Left lung (tissue), 10 donors: ENCODE results near the gene MRPL39. TPM values are rescaled to one million over a fixed set of nuclear protein-coding genes. Genes with fewer than 3 reads are reported as not detected.

ENCODE experiments used
- ATAC-seq: fragments of 200-7000 bp; cut with Tn5 transposase; one replicate; pipeline ENCODE4 v1.9.1; 2020; ENCODE audit warnings: moderate library complexity
- DNase-seq, 4 donors: peaks; one replicate each; pipeline ENCODE4 v3.0.0-alpha.2; 2013 to 2020
- H3K27ac ChIP-seq, 2 donors: fragments of 200-600 bp; sonication (generic) in 1 of 2; one replicate each; pipeline versions ENCODE4 v1.5.0 to v1.8.0; 2020 to 2021
- H3K27me3 ChIP-seq, 2 donors: fragments of 200-600 bp; sonication (generic) in 1 of 2; one replicate each; pipeline versions ENCODE4 v1.5.0 to v1.8.0; 2020 to 2021
- H3K36me3 ChIP-seq, 2 donors: fragments of 200-600 bp; sonication (generic) in 1 of 2; one replicate each; pipeline versions ENCODE4 v1.5.0 to v1.8.0; 2020 to 2021
- H3K4me1 ChIP-seq, 2 donors: fragments of 200-600 bp; one replicate each; pipeline ENCODE4 v1.8.0; 2021
- H3K4me3 ChIP-seq, 2 donors: fragments of 200-600 bp; sonication (generic) in 1 of 2; one replicate each; pipeline versions ENCODE4 v1.5.0 to v1.8.0; 2020 to 2021; ENCODE audit warnings: mild to moderate bottlenecking in 1 of 2
- H3K9me3 ChIP-seq, 2 donors: fragments of 200-600 bp; sonication (generic) in 1 of 2; one replicate each; pipeline versions ENCODE4 v1.5.0 to v1.8.0; 2020 to 2021
- CTCF ChIP-seq, 2 donors: fragments of 200-600 bp; sonication (generic) in 1 of 2; IDR thresholded peaks; one replicate each; pipeline versions ENCODE4 v1.5.0 to v1.8.0; 2021; ENCODE audit warnings: antibody characterized with exemption in 2 of 2
- intact Hi-C, 2 donors: fragments of 100-400 bp; cut with DNase I; formaldehyde crosslinking; loops; one replicate each; pipeline versions ENCODE4 v1.11.2 to v1.14.2; 2022
- polyA plus RNA-seq, 6 donors: library from polyadenylated mRNA; unstranded; fragments of 120-200 nt; gene quantifications; one replicate each; pipeline ENCODE4 v1.2.1, GENCODE V29; 2013; ENCODE audit not compliant: insufficient read length in 6 of 6
- total RNA-seq, 2 donors: library from RNA; stranded (reverse); fragmentation: NEBNext Ultra II Directional; extraction: Animal tissue kit (Norgen Biotek cat#: 25700); gene quantifications; one replicate each; pipeline ENCODE4 v1.2.1, GENCODE V29; 2021
- donor health status: DM: no; HTN: yes; CAD: no.
- donor health status: DM: no; HTN: no; CAD: no.

The MRPL39 gene
- total and polyA plus RNA-seq, 8 donors, result 21.3 to 36.2 (median 33.1) TPM

- Histone ChIP-seq H3K27ac (no peak overlapping the region), H3K27me3 (no peaks in the 10 kb centered on the region), H3K9me3 (no peaks in the 10 kb centered on the region), H3K36me3 (no peaks in the 10 kb centered on the region), H3K4me1 (peaks cover 0 to 13% of the 10 kb centered on the region in 2 donors), H3K4me3 (no peak overlapping the region)
- no peak for ATAC-seq
- intact Hi-C loops, result no loop called here
- DNase-seq, result no peak
- no peak for TF ChIP-seq CTCF (IDR thresholded peaks at IDR 0.05)
Observed at GRCh38 chr21:25556091-25556490, 51.2 kb downstream of the MRPL39 start.

GRCh38 chr21:25555492-25555891 is 51.8 kb downstream of the MRPL39 start:
- no peak overlapping the region for H3K27ac ChIP-seq
- H3K4me3 ChIP-seq, result no peak overlapping the region
- DNase-seq, result no peak
- H3K4me1 ChIP-seq, result peaks cover 0 to 7% of the 10 kb centered on the region in 2 donors
- intact Hi-C loops, result no loop called here
- no peaks in the 10 kb centered on the region for H3K9me3 ChIP-seq
- no peak for ATAC-seq
- no peaks in the 10 kb centered on the region for H3K36me3 ChIP-seq
- no peaks in the 10 kb centered on the region for H3K27me3 ChIP-seq
- TF ChIP-seq CTCF (IDR thresholded peaks at IDR 0.05), result no peak

GRCh38 chr21:25552856-25553255 is 54.4 kb downstream of the MRPL39 start:
- intact Hi-C loops, result no loop called here
- TF ChIP-seq CTCF (IDR thresholded peaks at IDR 0.05), result no peak
- H3K27ac ChIP-seq, result no peak overlapping the region
- H3K9me3 ChIP-seq, result no peaks in the 10 kb centered on the region
- no peaks in the 10 kb centered on the region for H3K27me3 ChIP-seq
- ATAC-seq (no peak), DNase-seq (no peak)
- no peak overlapping the region for H3K4me3 ChIP-seq
- no peaks in the 10 kb centered on the region for H3K4me1 ChIP-seq
- no peaks in the 10 kb centered on the region for H3K36me3 ChIP-seq

GRCh38 chr21:25551569-25551968 is 55.7 kb downstream of the MRPL39 start:
- H3K27ac ChIP-seq, result no peak overlapping the region
- intact Hi-C loops, result no loop called here
- ATAC-seq (no peak), DNase-seq (no peak)
- no peak for TF ChIP-seq CTCF (IDR thresholded peaks at IDR 0.05)
- H3K4me3 ChIP-seq, result no peak overlapping the region
- H3K9me3 ChIP-seq, result no peaks in the 10 kb centered on the region
- no peaks in the 10 kb centered on the region for H3K36me3 ChIP-seq
- H3K4me1 ChIP-seq, result no peaks in the 10 kb centered on the region
- no peaks in the 10 kb centered on the region for H3K27me3 ChIP-seq

GRCh38 chr21:25550352-25551120 is 56.7 kb downstream of the MRPL39 start:
- Histone ChIP-seq H3K9me3 (no peaks in the 10 kb centered on the region), H3K27ac (no peak overlapping the region), H3K36me3 (no peaks in the 10 kb centered on the region), H3K27me3 (no peaks in the 10 kb centered on the region), H3K4me1 (no peaks in the 10 kb centered on the region), H3K4me3 (no peak overlapping the region)
- no peak for TF ChIP-seq CTCF (IDR thresholded peaks at IDR 0.05)
- ATAC-seq, result no peak
- intact Hi-C loops, result no loop called here
- no peak for DNase-seq
